Mesenchymal stem cell (in vitro differentiated cells and primary cell): ENCODE results near the gene PRPF19.

Experiments used
- DNase-seq: peaks from one replicate; pipeline ENCODE4 v3.0.0-alpha.2; 2013
- H2AFZ ChIP-seq: one replicate; pipeline ENCODE4 v1.6.1; 2013; ENCODE audit warnings: low read depth, mild to moderate bottlenecking, control low read depth, inconsistent platforms, low read length, moderate library complexity
- H2AK5ac ChIP-seq: 2 replicates; pipeline ENCODE4 v1.6.1; 2013; ENCODE audit warnings: low read length, moderate library complexity, mild to moderate bottlenecking, inconsistent platforms; ENCODE audit not compliant: severe bottlenecking
- H2BK120ac ChIP-seq: one replicate; pipeline ENCODE4 v1.6.1; 2013; ENCODE audit warnings: low read depth, mild to moderate bottlenecking, inconsistent platforms, low read length, moderate library complexity
- H2BK12ac ChIP-seq, 2 experiments: one replicate each; pipeline ENCODE4 v1.6.1; 2013; ENCODE audit warnings: inconsistent platforms in 2 of 2, low read length in 2 of 2, mild to moderate bottlenecking in 2 of 2, moderate library complexity in 2 of 2, control low read depth in 1 of 2
- H2BK15ac ChIP-seq: one replicate; pipeline ENCODE4 v1.6.1; 2013; ENCODE audit warnings: mild to moderate bottlenecking, low read depth, inconsistent platforms; ENCODE audit not compliant: poor library complexity, severe bottlenecking
- H2BK5ac ChIP-seq: 2 replicates; pipeline ENCODE4 v1.6.1; 2013; ENCODE audit warnings: low read depth, mild to moderate bottlenecking, low read length, control low read depth, inconsistent platforms; ENCODE audit not compliant: poor library complexity, severe bottlenecking
- H3K14ac ChIP-seq, 2 experiments: one replicate each; pipeline ENCODE4 v1.6.1; 2013; ENCODE audit warnings: inconsistent platforms in 2 of 2, low read length in 2 of 2, control low read depth in 1 of 2, mild to moderate bottlenecking in 1 of 2, moderate library complexity in 1 of 2
- H3K18ac ChIP-seq, 2 experiments: one replicate each; pipeline ENCODE4 v1.6.1; 2013; ENCODE audit warnings: inconsistent platforms in 2 of 2, low read length in 2 of 2, control low read depth in 1 of 2, low read depth in 1 of 2, mild to moderate bottlenecking in 1 of 2
- H3K23ac ChIP-seq, 2 experiments: one replicate each; pipeline ENCODE4 v1.6.1; 2013; ENCODE audit warnings: inconsistent platforms in 2 of 2, low read length in 2 of 2, mild to moderate bottlenecking in 2 of 2, moderate library complexity in 2 of 2, control low read depth in 1 of 2
- H3K27ac ChIP-seq: 2 replicates; pipeline ENCODE4 v1.5.1; 2013; ENCODE audit warnings: mild to moderate bottlenecking, moderate library complexity, low read length, control low read depth, inconsistent platforms; ENCODE audit not compliant: poor library complexity, severe bottlenecking
- H3K27me3 ChIP-seq, 2 experiments: 2 replicates each; pipeline versions ENCODE4 v1.6.1 to v1.7.0; 2013; ENCODE audit warnings: low read length in 2 of 2, mild to moderate bottlenecking in 2 of 2, moderate library complexity in 2 of 2, control low read depth in 1 of 2, inconsistent platforms in 1 of 2; ENCODE audit not compliant: control insufficient read depth in 1 of 2, insufficient read depth in 1 of 2
- H3K36me3 ChIP-seq, 2 experiments: 2 replicates each; pipeline versions ENCODE4 v1.6.1 to v1.7.0; 2013; ENCODE audit warnings: low read length in 2 of 2, control low read depth in 1 of 2, inconsistent platforms in 1 of 2, low read depth in 1 of 2, mild to moderate bottlenecking in 1 of 2; ENCODE audit not compliant: insufficient read depth in 2 of 2, control insufficient read depth in 1 of 2
- H3K4ac ChIP-seq, 2 experiments: one replicate each; pipeline ENCODE4 v1.6.1; 2013; ENCODE audit warnings: inconsistent platforms in 2 of 2, low read length in 2 of 2, mild to moderate bottlenecking in 2 of 2, moderate library complexity in 2 of 2, control low read depth in 1 of 2, low read depth in 1 of 2
- H3K4me1 ChIP-seq: 2 replicates; pipeline ENCODE4 v1.6.1; 2013; ENCODE audit warnings: low read depth, low read length, control low read depth; ENCODE audit not compliant: control insufficient read depth, insufficient read depth
- H3K4me2 ChIP-seq: 2 replicates; pipeline ENCODE4 v1.6.1; 2013; ENCODE audit warnings: low read length, mild to moderate bottlenecking, inconsistent platforms; ENCODE audit not compliant: poor library complexity, severe bottlenecking
- H3K4me3 ChIP-seq, 2 experiments: 2 replicates each; pipeline versions ENCODE4 v1.5.1 to v1.7.0; 2013; ENCODE audit warnings: low read length in 2 of 2, mild to moderate bottlenecking in 2 of 2, control low read depth in 1 of 2, low read depth in 1 of 2; ENCODE audit not compliant: insufficient read depth in 1 of 2
- H3K79me1 ChIP-seq: replicated peaks from 2 replicates; pipeline ENCODE4 v1.6.1; 2013; ENCODE audit warnings: mild to moderate bottlenecking, control low read depth, low read length, inconsistent platforms; ENCODE audit not compliant: poor library complexity, severe bottlenecking
- H3K9ac ChIP-seq: 2 replicates; pipeline ENCODE4 v1.7.0; 2013; ENCODE audit warnings: mild to moderate bottlenecking, low read length, moderate library complexity
- H3K9me3 ChIP-seq: 2 replicates; pipeline ENCODE4 v1.7.0; 2013; ENCODE audit warnings: mild to moderate bottlenecking, low read length; ENCODE audit not compliant: control insufficient read depth
- H4K8ac ChIP-seq: one replicate; pipeline ENCODE4 v1.6.1; 2013; ENCODE audit warnings: inconsistent platforms, mild to moderate bottlenecking, low read length, moderate library complexity
- H4K91ac ChIP-seq: one replicate; pipeline ENCODE4 v1.6.1; 2013; ENCODE audit warnings: mild to moderate bottlenecking, low read length, inconsistent platforms
- WGBS: methylation state at CpG from one replicate; pipeline ENCODE4 v1.1.7; 2013; ENCODE audit warnings: mixed read lengths; 5-methylcytosine and 5-hydroxymethylcytosine counted together

Gene PRPF19

DNA sequence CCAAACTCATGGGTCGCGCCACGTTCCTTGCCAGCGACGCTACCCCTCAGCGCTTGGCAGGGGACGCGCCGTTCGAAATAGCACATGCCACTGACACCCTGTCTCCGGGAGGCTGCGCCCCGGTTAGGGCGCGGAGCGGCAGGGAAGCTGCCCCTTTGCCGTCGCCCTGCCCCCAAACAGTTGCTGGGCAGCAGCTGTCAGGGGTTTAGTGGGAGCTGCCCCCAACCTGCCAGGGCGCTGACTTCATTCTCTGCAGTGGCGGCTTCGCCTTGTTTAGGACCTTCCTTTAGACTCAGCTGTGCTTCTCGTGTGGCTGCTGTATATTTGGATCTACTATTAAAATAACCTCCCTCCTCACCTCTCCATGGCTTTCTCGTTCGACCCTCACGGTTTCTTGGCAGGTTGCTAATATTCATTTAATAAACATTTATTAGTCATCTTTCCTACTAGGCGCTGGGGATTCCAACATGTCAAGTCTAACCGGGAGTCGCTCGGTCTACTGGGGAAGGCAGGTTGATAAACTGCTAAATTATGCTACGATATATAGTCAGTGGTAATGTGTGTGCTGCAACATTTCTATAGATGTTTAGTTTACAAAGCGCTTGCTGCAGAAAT lies 8.4 kb upstream of the PRPF19 start:
- Histone ChIP-seq H3K27ac (peak overlapping the region; percentile 66), H3K18ac (peak overlapping the region; percentile 75 to 77), H3K4me3 (peak overlapping the region; percentile 86 to 87), H3K36me3 (peaks cover 3% of the 10 kb centered on the region in 2 experiments), H3K14ac (peak overlapping the region in 1 of 2 experiments; percentile 5), H3K79me1 (peaks cover 19% of the 10 kb centered on the region), H3K4ac (peak overlapping the region; percentile 40 to 66), H4K91ac (peak overlapping the region; percentile 62), H4K8ac (peak overlapping the region; percentile 31), H2BK12ac (no peak overlapping the region), H3K4me1 (peaks cover 26% of the 10 kb centered on the region), H2BK15ac (peak overlapping the region; percentile 9), H2AK5ac (no peak overlapping the region), H3K9me3 (no peaks in the 10 kb centered on the region), H3K9ac (peak overlapping the region; percentile 89), H2AFZ (peak overlapping the region; percentile 94), H3K27me3 (peaks cover 5 to 11% of the 10 kb centered on the region in 2 experiments), H3K23ac (peak overlapping the region in 1 of 2 experiments; percentile 96), H3K4me2 (peak overlapping the region; percentile 96), H2BK5ac (no peak overlapping the region), H2BK120ac (no peak overlapping the region)
- DNase-seq, result peak; percentile 58
- under 1% methylated on average over 27 of the region's 31 CpGs for WGBS

DNA sequence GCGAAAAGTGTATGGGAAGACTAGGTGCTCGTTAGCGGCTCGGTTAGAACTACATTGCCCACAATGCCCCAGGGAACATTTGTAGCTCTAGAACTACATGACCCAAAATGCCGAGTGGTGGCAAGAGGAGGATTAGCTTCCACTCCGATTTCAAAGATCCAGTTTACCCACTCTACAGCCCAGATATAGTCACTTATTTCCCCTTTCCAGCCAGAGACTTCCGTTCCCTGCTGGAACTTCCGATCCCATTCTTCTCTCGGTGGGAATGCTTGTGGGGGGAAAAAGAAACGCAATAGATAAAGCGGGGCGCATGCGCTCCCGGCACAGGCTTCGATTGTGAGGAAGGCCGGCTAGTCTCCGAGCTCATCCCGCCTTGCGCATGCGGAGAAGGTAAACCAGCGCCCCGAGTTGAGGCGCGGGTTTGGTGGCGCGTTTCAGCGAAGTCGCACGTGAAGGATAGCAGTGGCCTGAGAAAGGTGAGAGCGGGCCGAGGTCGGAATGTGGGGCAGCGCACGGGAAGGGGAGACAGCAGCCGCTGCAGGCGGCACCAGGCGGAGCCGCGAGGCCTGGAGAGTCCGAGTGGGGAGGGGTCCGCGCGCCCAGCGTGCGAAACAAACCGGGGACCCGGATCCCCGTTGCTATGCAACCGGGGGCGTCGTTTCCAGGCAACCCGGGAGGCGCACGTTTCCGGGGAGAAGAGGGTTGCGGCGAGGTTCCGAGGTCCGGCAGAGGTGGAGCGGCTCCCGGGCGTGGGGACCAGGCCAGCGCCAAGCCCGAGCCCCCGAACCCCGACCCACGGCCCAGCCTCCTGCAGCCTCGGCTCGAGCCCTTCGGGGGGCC lies 7.6 kb upstream of the PRPF19 start, which contains the start of gene TMEM109:
TSS of gene TMEM109 (plus strand) at position 366 of the 840 bp plus-strand sequence. CDS start 5,536 bp downstream, outside the sequence.
- Histone ChIP-seq H3K23ac (peak within 1 kb of the TSS in 1 of 2 experiments; percentile 96), H2BK12ac (peak within 1 kb of the TSS in 1 of 2 experiments; percentile 15), H2AK5ac (no peak within 1 kb of the TSS), H3K4me1 (peaks cover 22% of the 10 kb centered on the region), H4K91ac (peak within 1 kb of the TSS; percentile 76), H3K9ac (peak within 1 kb of the TSS; percentile 89), H3K18ac (peak within 1 kb of the TSS; percentile 75 to 77), H2AFZ (peak within 1 kb of the TSS; percentile 94), H3K36me3 (no peaks in the 10 kb centered on the region), H3K4me2 (peak within 1 kb of the TSS; percentile 96), H3K27me3 (peaks cover 5 to 11% of the 10 kb centered on the region in 2 experiments), H2BK15ac (peak within 1 kb of the TSS; percentile 60), H2BK120ac (peak within 1 kb of the TSS; percentile 71), H3K14ac (peak within 1 kb of the TSS in 1 of 2 experiments; percentile 84), H3K79me1 (peaks cover 15% of the 10 kb centered on the region), H3K9me3 (no peaks in the 10 kb centered on the region), H3K4me3 (peak within 1 kb of the TSS; percentile 86 to 87), H3K27ac (peak within 1 kb of the TSS; percentile 99), H2BK5ac (peak within 1 kb of the TSS; percentile 59), H3K4ac (peak within 1 kb of the TSS; percentile 42 to 66), H4K8ac (peak within 1 kb of the TSS; percentile 88)
- under 1% methylated on average over 55 of the region's 70 CpGs for WGBS
- peak; percentile 94 for DNase-seq

DNA sequence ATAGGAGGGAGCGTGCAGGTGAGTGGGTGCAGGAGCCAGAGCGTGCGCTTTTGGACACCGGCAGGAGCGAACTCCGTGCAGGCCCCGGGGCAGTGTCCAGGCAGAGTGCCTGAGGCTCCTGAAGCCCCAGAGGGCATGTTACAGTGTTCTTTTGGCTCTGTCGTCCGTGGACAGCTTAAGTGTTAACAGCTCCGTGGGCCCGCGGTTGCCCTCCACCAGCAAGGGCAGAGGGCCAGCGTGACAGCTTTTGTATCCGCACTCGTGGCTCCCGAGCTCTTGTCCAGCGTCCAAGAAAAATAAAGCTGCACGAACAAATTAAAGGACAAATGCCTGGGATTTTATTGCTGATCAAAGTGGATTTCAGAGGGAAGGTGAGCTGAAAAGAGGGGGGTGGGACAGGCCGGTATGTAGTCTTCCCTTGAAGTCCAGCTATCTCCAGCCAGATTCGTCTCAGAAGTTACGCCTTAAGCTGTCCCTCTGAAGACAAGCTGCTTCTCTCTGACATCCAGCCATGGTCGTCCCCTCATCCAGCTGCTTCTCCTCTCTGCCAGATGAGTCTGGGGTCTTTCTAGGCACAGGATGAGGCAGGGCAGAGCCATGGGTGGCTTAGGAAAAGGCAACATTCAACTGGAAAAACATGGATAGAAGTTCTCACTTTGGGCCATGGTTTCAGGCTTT lies 6.6 kb upstream of the PRPF19 start:
- 92% methylated on average over 20 of the region's 22 CpGs for WGBS
- Histone ChIP-seq H4K91ac (no peak overlapping the region), H3K4me1 (peaks cover 17% of the 10 kb centered on the region), H2BK5ac (no peak overlapping the region), H3K23ac (no peak overlapping the region), H2BK12ac (no peak overlapping the region), H3K27ac (no peak overlapping the region), H3K18ac (peak overlapping the region in 1 of 2 experiments; percentile 24), H2BK15ac (no peak overlapping the region), H3K27me3 (peaks cover 12 to 15% of the 10 kb centered on the region in 2 experiments), H3K4me2 (peak overlapping the region; percentile 46), H3K4ac (no peak overlapping the region), H3K9me3 (no peaks in the 10 kb centered on the region), H3K9ac (peak overlapping the region; percentile 89), H2BK120ac (peak overlapping the region; percentile 40), H2AFZ (peak overlapping the region; percentile 7), H4K8ac (peak overlapping the region; percentile 71), H2AK5ac (no peak overlapping the region), H3K36me3 (no peaks in the 10 kb centered on the region), H3K4me3 (peak overlapping the region in 1 of 2 experiments; percentile 87), H3K79me1 (peaks cover 8% of the 10 kb centered on the region), H3K14ac (no peak overlapping the region)
- DNase-seq, result no peak
